Measurements from ENCODE around the gene DMRTB1.
A peak's percentile ranks its signal among the peaks of the same experiment; 100 is the strongest.

Gene DMRTB1

DNA sequence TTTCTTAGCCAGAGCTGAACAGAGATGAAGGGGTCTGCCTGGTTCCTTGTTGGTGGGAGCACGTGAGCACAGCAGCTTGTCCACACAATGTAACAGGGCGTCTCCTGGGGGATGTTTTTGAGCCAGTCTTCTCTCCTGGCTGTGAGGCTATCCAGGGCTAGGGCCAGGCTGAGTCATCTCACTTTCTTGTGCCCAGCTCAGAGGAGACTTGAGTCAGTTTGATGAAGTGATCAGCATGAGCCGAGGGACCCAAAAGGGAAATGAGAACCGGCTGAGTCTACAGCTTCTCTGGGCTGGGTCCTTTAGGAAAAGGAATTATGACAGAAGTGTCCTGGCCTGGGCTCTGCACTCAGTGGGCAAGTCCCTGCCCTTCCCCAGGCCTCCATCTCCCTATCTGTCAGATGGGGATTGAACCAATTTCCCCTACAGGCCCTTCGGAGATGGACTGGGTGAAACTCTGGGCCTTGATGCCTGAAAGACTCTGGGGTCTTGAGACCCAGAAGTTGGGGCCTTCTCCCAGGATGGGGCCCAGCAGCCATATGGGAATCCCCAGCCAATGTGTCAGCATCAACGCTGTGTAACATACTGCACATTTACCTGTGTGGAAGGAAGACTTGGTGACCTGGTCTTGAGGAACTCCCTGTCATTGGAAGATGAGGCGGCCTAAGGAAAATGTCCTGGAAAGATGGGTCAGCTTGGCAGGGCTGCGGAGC lies 36.6 kb downstream of the DMRTB1 start:
- no peak for DNase-seq

DNA sequence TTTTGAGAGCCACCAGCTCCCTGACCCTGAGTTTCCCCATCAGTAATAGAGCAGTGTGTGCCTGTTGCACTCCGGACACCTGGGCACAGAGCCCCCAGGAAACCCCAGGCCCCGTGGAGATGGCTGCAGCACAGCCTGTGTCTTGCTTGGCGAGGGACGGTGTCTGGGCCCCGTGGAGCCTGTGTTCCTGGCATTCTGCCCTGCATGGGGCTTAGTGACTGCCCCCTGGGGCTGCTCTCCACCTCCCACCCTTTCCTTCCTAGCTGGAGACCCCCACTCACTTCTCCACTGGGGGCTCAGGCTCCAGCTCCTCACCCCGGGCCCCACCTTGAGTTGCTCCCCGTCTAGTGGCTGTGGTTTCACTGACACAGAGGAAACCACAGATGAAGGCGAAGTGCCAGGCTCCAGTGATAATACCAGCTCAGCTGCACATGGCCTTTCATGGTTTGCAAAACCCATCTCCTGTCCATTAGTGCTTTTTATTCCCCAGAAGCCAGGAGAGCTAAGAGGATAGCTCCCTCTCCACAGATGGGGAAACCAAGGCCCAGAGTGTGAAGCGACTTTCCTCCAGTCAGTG lies 39.4 kb downstream of the DMRTB1 start:
- DNase-seq = no peak

DNA sequence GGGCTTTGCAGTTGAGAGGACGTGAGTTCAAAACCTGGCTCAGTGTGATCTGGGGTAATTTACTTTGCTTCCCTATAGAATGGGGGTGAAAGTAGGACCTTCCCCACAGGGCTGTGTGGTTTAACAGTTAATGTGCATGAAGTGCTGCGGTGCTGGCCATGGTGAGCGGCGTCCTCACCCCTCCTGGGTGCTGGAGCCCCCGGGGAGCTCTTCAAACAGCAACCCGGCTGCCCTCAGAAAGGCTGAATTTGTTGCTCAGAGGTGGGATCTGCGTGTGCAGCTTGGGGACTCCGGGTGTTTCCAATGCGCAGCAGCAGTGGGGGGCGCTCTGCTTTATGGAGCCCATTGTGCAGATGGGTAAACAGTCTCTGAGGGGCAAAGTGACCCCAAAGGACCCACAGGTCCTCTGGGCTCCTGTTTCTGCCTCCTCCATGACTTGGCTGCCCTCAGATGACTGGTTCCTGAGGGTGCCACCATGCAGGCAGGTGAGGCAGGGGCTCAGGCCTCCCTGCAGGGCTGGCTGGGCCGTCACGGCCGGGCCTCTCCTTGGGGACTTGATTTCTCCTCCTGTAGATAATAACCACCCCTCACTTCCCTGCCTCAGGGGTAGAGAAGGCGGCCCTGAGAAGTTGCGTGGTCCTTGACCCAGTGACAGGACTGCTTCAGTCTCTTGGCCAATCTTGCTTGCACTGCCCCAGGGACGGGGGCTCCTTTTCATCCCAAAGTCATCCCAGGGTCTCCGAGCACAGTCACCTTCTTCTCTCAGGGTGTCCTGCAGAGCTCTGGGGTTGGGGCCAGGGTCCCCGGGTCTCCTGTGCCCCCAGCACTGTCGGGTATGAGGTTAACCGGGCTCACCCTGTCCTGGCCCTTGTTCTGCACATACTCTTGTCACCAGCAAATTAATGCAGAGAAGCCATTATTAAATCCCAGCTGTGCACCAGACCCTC lies 40.3 kb downstream of the DMRTB1 start:
- no peak for DNase-seq

GRCh38 chr1:53500204-53501064 lies 41.2 kb downstream of the DMRTB1 start:
- DNase-seq = peak; percentile 70

DNA sequence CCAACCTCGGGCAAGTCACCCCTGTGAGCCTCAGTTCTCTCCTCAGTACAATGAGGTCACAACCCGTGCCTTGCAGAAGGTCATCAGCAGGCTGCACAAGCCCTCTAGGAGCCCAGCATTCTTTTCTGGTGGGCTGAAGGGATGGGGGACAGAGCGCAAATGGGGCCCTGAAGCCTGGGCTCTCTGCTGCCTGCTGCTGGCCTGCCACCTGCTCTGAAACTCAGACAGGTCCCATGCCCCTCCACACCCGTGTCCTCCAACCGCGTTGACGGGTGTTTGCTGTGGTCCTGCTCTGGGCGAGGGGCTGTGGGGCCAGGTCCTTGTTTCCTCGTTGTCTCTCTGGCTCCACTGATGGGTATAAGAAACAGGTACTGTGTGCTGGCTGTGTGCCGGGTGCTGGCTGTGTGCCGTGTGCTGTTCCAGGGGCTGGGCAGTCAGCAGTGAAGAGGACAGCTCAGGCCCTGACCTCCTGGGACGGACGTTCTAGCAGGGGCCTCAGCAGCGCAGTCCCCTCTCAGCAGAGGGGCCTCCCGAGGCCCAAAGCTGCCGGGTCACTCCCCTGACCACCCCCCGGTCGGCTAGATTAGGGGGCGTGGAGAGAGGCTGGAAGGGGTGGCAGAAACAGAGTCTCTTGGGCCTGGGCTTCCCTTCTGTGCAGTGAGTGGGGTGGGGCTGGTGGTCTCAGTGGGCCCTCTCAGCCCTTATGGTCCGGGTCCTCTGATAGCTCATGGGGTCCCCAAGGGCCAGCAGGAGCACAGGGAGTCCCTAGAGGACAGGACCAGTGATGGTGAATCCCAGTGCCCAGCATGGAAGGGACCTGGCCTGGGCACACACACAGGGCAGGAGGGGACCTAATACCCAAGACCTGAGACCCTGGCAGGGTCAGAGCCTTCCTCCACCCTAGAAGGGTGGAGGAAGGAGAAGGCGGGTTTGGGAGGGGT lies 42.1 kb downstream of the DMRTB1 start:
- peak; percentile 62 for DNase-seq

- no peak for DNase-seq
Measured at GRCh38 chr1:53502641-53503432, 43.6 kb downstream of the DMRTB1 start.

- no peak for DNase-seq
Measured at GRCh38 chr1:53503433-53504217, 44.4 kb downstream of the DMRTB1 start.

GRCh38 chr1:53504901-53505300 lies 45.7 kb downstream of the DMRTB1 start:
- no peak for DNase-seq

DNA sequence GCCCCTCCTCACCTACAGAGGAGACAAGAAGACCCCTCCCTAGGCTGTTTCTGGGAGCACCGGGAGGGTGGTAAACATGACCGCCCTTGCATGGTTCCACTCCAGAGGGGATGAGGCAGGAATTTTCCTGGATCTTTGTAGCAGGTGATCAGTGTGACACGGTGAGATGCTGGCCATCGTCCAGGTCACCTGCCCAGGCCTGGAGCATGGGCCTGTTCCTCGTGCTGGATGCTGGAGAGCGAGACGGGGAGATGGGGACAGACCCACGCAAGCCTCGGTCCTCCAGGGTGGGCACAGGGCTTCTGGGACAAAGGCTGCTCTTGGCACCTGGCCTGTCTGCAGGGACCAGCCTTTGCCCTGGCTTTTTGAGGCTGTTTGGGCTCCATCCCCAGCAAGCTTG lies 46.2 kb downstream of the DMRTB1 start:
- no peak for DNase-seq

- no peak for DNase-seq
Measured at GRCh38 chr1:53505891-53506290, 46.7 kb downstream of the DMRTB1 start.

- DNase-seq = no peak
Measured at GRCh38 chr1:53506355-53507050, 47.3 kb downstream of the DMRTB1 start.

- no peak for DNase-seq
Measured at GRCh38 chr1:53507116-53507820, 48.1 kb downstream of the DMRTB1 start.

DNA sequence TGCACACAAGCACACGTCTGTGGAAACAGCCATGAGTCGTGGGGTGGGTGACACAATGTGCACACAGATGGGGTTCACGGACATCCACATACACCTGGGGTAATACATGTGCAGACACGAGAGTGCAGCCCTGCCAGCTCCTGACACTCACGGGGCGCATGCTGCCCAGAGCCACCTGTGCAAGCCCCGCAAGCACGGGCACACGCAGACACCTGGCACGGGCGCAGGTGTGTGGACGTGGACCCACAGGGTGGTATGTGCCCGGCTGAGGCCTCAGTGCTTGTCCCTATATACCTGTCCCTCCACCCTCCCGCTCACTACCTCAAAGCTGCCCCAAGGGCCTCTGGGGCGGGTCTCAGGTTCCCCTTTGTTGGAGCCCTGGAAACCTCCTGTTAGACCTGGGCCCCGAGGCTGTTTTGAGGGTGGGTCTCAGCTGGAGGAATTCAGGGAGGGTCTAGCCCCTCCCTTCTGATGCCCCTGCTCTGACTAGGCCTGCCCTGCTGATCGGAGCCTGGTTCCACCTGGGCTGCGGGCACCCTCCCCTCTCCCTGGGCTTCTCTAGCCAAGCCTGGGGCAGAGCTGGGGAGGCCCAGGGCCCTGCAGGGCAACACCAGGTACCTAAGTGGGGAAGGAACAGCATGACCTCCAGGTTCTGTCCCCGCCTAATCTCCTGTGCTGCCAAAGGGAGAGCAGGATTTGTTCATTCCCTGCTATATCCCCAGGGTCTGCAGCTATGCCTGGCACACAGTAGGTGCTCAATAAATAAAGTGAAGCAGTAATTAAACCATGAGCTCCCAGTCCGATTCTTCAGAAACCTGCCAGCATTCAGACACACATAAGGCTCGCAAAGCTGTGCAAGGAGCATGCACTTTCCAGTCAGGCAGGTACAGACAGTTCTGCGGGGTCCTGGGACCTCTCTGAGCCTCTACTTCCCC lies 49.1 kb downstream of the DMRTB1 start:
- DNase-seq = no peak

GRCh38 chr1:53508991-53509666 lies 49.9 kb downstream of the DMRTB1 start:
- DNase-seq = no peak

DNA sequence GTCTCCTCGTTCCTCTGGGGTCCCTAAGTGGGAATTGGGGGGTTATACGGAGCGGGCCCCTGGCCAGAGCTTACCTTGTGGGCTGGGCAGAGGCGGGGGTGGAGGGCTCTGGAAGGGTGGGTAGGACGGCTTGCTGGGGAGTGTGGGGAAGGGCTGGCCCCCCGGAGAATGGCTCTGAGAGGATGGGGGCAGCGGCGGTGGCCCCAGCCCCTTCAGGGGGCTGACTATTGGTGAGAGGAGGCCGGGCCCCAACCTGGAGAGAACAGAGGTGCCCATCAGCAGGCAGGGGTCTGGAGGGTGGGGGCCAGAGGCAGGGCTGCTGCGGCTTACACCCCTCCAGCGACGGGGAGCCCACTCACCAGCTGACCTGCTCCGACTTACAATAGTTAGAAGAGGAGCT lies 50.6 kb downstream of the DMRTB1 start:
- no peak for DNase-seq

- no peak for DNase-seq
Measured at GRCh38 chr1:53510215-53510614, 51.0 kb downstream of the DMRTB1 start.
